ENCODE results near the gene NDN. TPM values are rescaled to one million over a fixed set of nuclear protein-coding genes. Genes with fewer than 3 reads are reported as not detected.

Gene NDN
- total RNA-seq, 1 donor from 2014 or later = 72.7 TPM

DNA sequence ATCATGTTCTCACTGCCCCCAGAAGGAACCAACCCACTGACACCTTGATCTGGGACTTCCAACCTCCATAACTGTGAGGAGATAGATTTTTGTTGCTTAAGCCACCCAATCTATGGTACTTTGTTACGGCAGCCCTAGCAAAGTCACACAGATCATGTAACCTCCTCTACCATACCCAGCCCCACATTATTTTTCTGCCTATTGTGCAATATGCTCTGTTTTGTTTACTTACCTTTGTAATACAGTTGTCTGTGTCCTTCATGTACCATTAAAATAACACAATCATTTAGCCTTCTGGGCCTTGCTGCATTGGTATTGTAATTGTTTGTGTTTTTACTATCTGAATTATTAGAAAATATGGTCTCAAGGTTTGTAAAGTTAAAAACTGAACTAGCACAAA lies 16.1 kb downstream of the NDN start:
- H3K27me3 Mint-ChIP-seq = no peaks in the 10 kb centered on the region
- no peaks in the 10 kb centered on the region for H3K36me3 Mint-ChIP-seq
- H3K27ac Mint-ChIP-seq = no peak overlapping the region
- H3K4me1 Mint-ChIP-seq (ENCODE audit: unreplicated experiment) = no peaks in the 10 kb centered on the region
- no peaks in the 10 kb centered on the region for H3K9me3 Mint-ChIP-seq
- TF ChIP-seq, protein P1, sequence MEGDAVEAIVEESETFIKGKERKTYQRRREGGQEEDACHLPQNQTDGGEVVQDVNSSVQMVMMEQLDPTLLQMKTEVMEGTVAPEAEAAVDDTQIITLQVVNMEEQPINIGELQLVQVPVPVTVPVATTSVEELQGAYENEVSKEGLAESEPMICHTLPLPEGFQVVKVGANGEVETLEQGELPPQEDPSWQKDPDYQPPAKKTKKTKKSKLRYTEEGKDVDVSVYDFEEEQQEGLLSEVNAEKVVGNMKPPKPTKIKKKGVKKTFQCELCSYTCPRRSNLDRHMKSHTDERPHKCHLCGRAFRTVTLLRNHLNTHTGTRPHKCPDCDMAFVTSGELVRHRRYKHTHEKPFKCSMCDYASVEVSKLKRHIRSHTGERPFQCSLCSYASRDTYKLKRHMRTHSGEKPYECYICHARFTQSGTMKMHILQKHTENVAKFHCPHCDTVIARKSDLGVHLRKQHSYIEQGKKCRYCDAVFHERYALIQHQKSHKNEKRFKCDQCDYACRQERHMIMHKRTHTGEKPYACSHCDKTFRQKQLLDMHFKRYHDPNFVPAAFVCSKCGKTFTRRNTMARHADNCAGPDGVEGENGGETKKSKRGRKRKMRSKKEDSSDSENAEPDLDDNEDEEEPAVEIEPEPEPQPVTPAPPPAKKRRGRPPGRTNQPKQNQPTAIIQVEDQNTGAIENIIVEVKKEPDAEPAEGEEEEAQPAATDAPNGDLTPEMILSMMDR (conservative IDR thresholded peaks at IDR 0.05) = no peak
- no peak for DNase-seq (ENCODE audit: extremely low spot score, unreplicated experiment)
- no peak overlapping the region for H3K4me3 Mint-ChIP-seq

DNA sequence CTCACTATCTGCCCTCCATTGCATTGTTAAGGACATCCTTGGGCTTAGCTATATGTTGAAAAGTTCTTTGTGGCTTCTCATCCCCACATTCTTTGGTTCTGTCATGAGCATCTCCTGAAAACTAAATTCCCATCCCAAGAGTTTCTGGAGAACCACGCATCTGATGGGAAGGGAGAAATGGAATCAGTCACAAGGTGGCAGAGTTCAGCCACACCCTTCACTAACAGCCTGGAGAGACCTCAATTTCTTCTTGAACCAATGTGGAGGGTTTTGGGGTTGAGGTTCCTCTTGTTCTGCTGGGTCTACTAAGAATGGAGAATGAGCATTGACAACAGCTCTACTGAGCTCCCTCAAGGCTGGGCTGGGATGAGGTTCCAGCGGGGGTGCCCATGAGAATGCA lies 23.9 kb downstream of the NDN start:
- Mint-ChIP-seq H3K27ac (no peak overlapping the region), H3K36me3 (no peaks in the 10 kb centered on the region), H3K9me3 (no peaks in the 10 kb centered on the region), H3K27me3 (no peaks in the 10 kb centered on the region), H3K4me1 (ENCODE audit: unreplicated experiment) (no peaks in the 10 kb centered on the region), H3K4me3 (no peak overlapping the region)
- no peak for DNase-seq (ENCODE audit: extremely low spot score, unreplicated experiment)
- TF ChIP-seq, protein P1 (conservative IDR thresholded peaks at IDR 0.05) = no peak

DNA sequence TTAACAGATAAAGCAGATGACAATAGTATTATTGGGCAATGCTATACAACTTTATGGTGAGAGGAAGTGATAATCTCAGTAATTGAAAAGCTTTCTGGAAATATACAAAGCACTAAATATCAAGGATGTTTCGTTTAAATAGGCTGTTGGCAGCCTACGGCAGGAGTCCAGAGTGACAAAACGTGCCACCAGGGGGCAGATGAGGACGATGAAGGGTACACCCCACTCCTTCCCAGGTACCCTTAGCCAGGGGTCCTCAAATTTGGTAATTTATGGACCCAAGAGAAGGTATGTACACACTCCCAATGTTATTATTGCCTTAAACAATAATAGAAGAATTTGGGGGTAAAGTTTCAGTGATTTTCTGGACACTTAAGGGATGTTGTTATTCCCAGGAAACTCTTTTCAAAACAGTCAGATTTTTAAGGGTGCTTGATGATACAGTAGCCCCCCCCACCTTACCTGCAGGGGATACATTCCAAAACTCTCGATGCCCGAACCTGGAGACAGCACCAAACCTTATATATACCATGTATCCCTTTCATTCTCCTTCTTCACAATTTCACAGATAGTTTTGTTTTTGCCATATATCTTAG lies 38.1 kb downstream of the NDN start:
- DNase-seq (ENCODE audit: extremely low spot score, unreplicated experiment) = no peak
- no peak overlapping the region for H3K4me3 Mint-ChIP-seq
- H3K9me3 Mint-ChIP-seq = no peaks in the 10 kb centered on the region
- no peaks in the 10 kb centered on the region for H3K4me1 Mint-ChIP-seq (ENCODE audit: unreplicated experiment)
- TF ChIP-seq, protein P1 (conservative IDR thresholded peaks at IDR 0.05) = peak; percentile 83
- no peaks in the 10 kb centered on the region for H3K36me3 Mint-ChIP-seq
- no peaks in the 10 kb centered on the region for H3K27me3 Mint-ChIP-seq
- H3K27ac Mint-ChIP-seq = no peak overlapping the region

DNA sequence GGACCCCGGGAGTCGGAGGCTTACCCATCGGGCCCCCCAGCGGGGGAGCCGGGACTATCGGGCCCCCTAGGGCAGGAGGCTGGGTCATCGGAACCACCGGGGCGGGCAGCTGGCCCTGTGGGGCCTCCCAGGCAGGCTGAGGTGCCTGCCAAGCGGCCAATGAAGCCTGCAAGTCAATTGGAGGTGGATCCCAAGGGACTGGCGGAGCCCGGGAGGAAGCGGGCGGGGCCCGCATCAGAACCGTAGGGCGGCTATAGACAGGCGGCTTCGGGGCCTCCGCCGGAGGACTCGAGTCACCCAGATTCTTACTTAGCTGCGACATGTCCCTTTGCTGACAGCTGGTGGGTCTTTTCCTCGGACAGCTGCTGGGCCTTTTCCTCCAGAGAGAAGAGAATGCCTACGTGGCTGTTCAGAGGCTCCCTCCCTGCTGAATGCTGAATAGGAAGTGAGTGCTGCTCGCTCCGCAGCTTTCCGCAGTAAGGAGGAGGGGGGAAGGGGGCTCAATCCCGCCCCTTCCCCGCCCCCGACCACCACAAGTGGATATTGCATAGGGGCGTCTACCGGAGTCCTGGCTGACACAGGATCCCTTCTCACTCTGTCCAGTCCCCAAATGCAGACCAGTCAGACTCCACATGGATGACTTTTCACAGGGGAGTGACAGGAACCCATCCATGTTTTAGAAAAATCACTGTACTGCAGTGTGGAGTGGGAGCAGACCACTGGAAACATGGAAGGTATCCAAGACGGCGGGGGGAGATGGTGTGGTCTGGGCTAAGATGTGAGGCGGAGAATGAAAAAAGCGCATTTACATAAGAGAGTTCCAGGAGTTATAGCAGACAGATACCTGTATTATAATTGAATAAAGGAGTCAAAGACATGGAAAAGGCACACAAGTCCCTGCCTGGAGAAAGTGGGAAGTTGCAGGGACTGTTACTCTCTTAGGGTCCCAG lies 39.4 kb downstream of the NDN start, which contains the start of gene MAGEL2:
MAGEL2 (minus strand) TSS at position 447 of the 950 bp plus-strand sequence; CDS start at position 322, 125 bp downstream.
- Mint-ChIP-seq H3K27me3 (no peaks in the 10 kb centered on the region), H3K27ac (no peak within 1 kb of the TSS), H3K4me3 (peak within 1 kb of the TSS; percentile 81), H3K4me1 (ENCODE audit: unreplicated experiment) (no peaks in the 10 kb centered on the region), H3K36me3 (no peaks in the 10 kb centered on the region), H3K9me3 (no peaks in the 10 kb centered on the region)
- DNase-seq (ENCODE audit: extremely low spot score, unreplicated experiment) = no peak
- TF ChIP-seq, protein P1 (conservative IDR thresholded peaks at IDR 0.05) = no peak

DNA sequence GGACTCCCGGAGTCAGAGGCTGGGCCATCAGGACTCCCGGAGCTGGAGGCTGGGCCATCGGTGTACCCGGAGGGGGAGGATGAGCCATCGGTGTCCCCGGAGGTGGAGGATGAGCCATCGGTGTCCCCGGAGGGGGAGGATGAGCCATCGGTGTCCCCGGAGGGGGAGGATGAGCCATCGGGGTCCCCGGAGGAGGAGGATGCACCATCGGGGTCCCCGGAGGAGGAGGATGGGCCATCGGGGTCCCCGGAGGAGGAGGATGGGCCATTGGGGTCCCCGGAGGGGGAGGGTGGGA lies 40.2 kb downstream of the NDN start:
- H3K27ac Mint-ChIP-seq = no peak overlapping the region
- H3K27me3 Mint-ChIP-seq = no peaks in the 10 kb centered on the region
- no peaks in the 10 kb centered on the region for H3K4me1 Mint-ChIP-seq (ENCODE audit: unreplicated experiment)
- TF ChIP-seq, protein P1 (conservative IDR thresholded peaks at IDR 0.05) = no peak
- H3K36me3 Mint-ChIP-seq = no peaks in the 10 kb centered on the region
- no peaks in the 10 kb centered on the region for H3K9me3 Mint-ChIP-seq
- DNase-seq (ENCODE audit: extremely low spot score, unreplicated experiment) = no peak
- H3K4me3 Mint-ChIP-seq = peak overlapping the region; percentile 72

All from type B pancreatic cell (in vitro differentiated cells).